Mesendoderm (in vitro differentiated cells): Measurements from ENCODE around the gene ZP1.

Experiments used
- DNase-seq: peaks from one replicate; pipeline ENCODE4 v3.0.0; 2013
- H2AK5ac ChIP-seq: 2 replicates; pipeline ENCODE4 v1.6.1; 2013; ENCODE audit warnings: low read length, inconsistent platforms
- H2BK120ac ChIP-seq: 2 replicates; pipeline ENCODE4 v1.6.1; 2013; ENCODE audit warnings: low read depth, mild to moderate bottlenecking, low read length, moderate library complexity, mixed read lengths
- H2BK15ac ChIP-seq: replicated peaks from 2 replicates; pipeline ENCODE4 v1.6.1; 2013; ENCODE audit warnings: low read depth, mild to moderate bottlenecking, moderate library complexity
- H2BK5ac ChIP-seq: 2 replicates; pipeline ENCODE4 v1.6.1; 2013; ENCODE audit warnings: low read length, inconsistent platforms
- H3K18ac ChIP-seq: 2 replicates; pipeline ENCODE4 v1.6.1; 2013; ENCODE audit warnings: mild to moderate bottlenecking, low read length, mixed read lengths
- H3K23ac ChIP-seq: one replicate; pipeline ENCODE4 v1.6.1; 2013; ENCODE audit warnings: low read length
- H3K27ac ChIP-seq: 2 replicates; pipeline ENCODE4 v1.5.1; 2013; ENCODE audit warnings: low read depth, mild to moderate bottlenecking, inconsistent platforms, low read length, moderate library complexity
- H3K27me3 ChIP-seq: 2 replicates; pipeline ENCODE4 v1.6.1; 2013; ENCODE audit warnings: low read length, control low read depth, mild to moderate bottlenecking, inconsistent platforms; ENCODE audit not compliant: insufficient read depth, poor library complexity
- H3K36me3 ChIP-seq: 2 replicates; pipeline ENCODE4 v1.6.1; 2013; ENCODE audit warnings: low read length, inconsistent platforms; ENCODE audit not compliant: control insufficient read depth, insufficient read depth
- H3K4ac ChIP-seq: one replicate; pipeline ENCODE4 v1.6.1; 2013; ENCODE audit warnings: low read depth, mild to moderate bottlenecking, low read length, moderate library complexity
- H3K4me1 ChIP-seq: 2 replicates; pipeline ENCODE4 v1.6.1; 2013; ENCODE audit warnings: low read depth, low read length, inconsistent platforms; ENCODE audit not compliant: control insufficient read depth
- H3K4me2 ChIP-seq: 2 replicates; pipeline ENCODE4 v1.6.1; 2013; ENCODE audit warnings: low read length
- H3K4me3 ChIP-seq: 2 replicates; pipeline ENCODE4 v1.5.1; 2013; ENCODE audit warnings: mild to moderate bottlenecking, low read length
- H3K56ac ChIP-seq: one replicate; pipeline ENCODE4 v1.6.1; 2013; ENCODE audit warnings: low read length
- H3K79me1 ChIP-seq: 2 replicates; pipeline ENCODE4 v1.6.1; 2013; ENCODE audit warnings: low read length, inconsistent platforms
- H3K79me2 ChIP-seq: 2 replicates; pipeline ENCODE4 v1.6.1; 2013; ENCODE audit warnings: mild to moderate bottlenecking, low read length; ENCODE audit not compliant: control insufficient read depth, insufficient read depth
- H3K9ac ChIP-seq: 2 replicates; pipeline ENCODE4 v1.6.1; 2013; ENCODE audit warnings: low read length, inconsistent platforms
- H4K5ac ChIP-seq: one replicate; pipeline ENCODE4 v1.6.1; 2013; ENCODE audit warnings: low read length
- H4K8ac ChIP-seq: one replicate; pipeline ENCODE4 v1.6.1; 2013; ENCODE audit warnings: low read depth, mild to moderate bottlenecking, control low read depth, low read length, moderate library complexity
- WGBS: extraction: QIAGEN DNeasy Blood & Tissue Kit; methylation state at CpG from one replicate; pipeline ENCODE4 v1.1.7; 2013; ENCODE audit warnings: low lambda C conversion rate, missing lambda C conversion rate; ENCODE audit not compliant: insufficient coverage; ENCODE audit errors: extremely low coverage; 5-methylcytosine and 5-hydroxymethylcytosine counted together

The ZP1 gene

DNA sequence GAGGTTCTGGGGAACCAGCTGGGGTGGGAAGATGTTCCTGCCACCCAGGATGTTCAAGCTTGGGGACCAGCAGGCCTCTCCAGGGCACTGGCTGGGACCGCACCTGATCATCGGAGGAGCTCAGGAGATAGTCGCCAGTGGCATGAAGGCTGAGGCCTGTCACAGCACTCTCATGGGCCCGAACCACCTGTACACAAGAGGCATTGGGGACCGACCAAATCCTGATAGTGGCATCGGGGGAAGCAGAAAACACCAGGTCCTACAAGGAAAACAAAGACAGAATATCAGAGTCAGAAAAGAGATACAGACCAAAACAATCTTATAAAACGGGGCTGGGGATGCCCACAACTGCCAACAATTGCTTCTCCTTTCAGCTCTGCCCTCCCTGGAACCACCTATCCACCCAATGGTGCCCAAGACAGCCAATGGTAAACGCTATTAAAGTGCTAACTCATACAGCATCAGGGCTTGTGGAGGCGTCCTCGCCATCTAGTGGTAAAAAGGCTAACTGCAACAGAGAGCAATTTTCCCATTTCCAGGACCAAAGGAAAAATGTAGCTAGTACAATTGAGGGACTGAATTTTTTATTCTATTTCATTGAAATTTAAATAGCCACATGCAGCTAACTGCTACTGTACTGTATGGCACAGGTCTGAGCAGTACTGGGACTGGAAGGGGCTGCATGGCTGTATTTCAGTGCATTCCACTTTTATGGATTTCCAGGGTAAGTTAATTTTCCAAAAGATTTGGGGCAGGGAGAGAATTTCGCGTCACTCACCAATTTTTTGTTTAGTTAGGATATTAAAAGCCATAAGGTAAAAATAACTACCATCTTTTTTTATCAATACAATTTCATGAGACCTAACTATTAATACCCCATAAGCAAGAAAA lies 31.9 kb downstream of the ZP1 start:
- Histone ChIP-seq H3K18ac (no peak overlapping the region), H3K36me3 (peaks cover 37% of the 10 kb centered on the region), H3K27ac (no peak overlapping the region), H3K4ac (no peak overlapping the region), H3K9ac (no peak overlapping the region), H3K4me1 (no peaks in the 10 kb centered on the region), H3K79me1 (peaks cover 17% of the 10 kb centered on the region), H2BK120ac (no peak overlapping the region), H3K27me3 (no peaks in the 10 kb centered on the region), H3K4me3 (no peak overlapping the region), H3K56ac (no peak overlapping the region), H4K5ac (no peak overlapping the region), H2BK5ac (no peak overlapping the region), H3K79me2 (peaks cover 20% of the 10 kb centered on the region), H3K23ac (no peak overlapping the region), H3K4me2 (no peak overlapping the region), H2AK5ac (no peak overlapping the region), H4K8ac (no peak overlapping the region), H2BK15ac (no peak overlapping the region)
- WGBS: no CpG with 5 or more reads among the region's 12 CpGs
- DNase-seq: peak; percentile 83

DNA sequence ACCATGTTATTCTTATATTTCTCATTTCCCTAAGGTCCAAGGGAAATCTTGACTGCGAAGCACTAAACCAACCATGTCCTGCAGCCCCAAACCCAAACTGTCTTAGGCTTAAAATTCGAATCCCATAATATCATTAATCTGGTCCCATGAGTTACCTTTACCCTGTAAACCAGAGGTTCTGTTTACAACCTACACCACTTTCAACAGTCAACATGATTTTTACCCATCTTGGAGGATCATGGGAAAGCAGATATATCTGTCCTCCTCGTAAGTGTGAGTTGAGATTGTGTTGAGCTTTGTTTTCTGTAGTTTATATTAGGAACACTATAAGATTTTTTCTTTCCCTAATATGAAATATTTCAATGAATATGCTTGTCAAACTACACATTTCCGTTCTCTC lies 32.6 kb downstream of the ZP1 start:
- Histone ChIP-seq H2AK5ac (no peak overlapping the region), H4K5ac (no peak overlapping the region), H3K79me2 (peaks cover 26% of the 10 kb centered on the region), H3K79me1 (peaks cover 17% of the 10 kb centered on the region), H3K4ac (no peak overlapping the region), H2BK120ac (no peak overlapping the region), H3K4me3 (no peak overlapping the region), H3K27ac (no peak overlapping the region), H3K56ac (no peak overlapping the region), H2BK15ac (no peak overlapping the region), H4K8ac (no peak overlapping the region), H3K27me3 (no peaks in the 10 kb centered on the region), H3K9ac (no peak overlapping the region), H3K23ac (no peak overlapping the region), H2BK5ac (no peak overlapping the region), H3K18ac (no peak overlapping the region), H3K36me3 (peaks cover 36% of the 10 kb centered on the region), H3K4me2 (no peak overlapping the region), H3K4me1 (no peaks in the 10 kb centered on the region)
- no CpG with 5 or more reads among the region's 4 CpGs for WGBS
- no peak for DNase-seq

DNA sequence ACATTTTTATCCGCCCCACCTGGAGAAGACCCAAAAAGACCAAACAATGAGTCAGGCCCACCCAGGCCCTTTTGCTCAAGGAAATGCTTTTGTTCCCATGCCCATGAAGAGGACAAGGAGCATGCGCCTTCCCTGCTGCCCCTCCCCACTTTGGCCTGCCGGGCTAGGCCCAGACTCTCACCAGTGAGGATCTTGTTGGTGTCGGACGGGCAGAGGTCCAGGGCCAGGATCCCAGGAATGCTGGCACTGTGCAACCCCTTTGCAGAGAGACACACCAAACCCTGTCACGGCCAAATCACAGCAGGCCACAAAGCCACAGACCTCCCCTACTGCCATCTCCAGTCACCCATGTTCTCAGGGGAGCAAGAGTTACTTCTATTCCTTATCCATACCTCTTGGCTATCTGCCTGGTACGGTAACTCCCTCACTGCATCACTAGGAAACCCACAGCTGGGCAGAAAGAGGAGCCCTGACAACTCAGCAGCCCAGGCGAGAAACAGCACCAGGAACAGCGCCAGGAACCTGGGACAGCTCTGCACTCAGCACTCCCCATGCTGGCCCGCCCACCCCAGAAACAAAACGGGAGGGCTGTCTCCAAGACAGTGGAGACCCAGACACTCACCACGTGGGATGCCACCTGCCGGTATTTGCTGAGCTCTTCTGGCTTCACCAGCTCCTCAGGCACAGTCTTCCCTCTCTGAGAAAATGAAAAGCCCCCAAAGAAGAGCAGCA lies 33.5 kb downstream of the ZP1 start:
- H3K36me3 ChIP-seq: peaks cover 33% of the 10 kb centered on the region
- no peak overlapping the region for H2BK5ac ChIP-seq
- no CpG with 5 or more reads among the region's 13 CpGs for WGBS
- no peak overlapping the region for H3K23ac ChIP-seq
- H3K4ac ChIP-seq: no peak overlapping the region
- H3K4me3 ChIP-seq: no peak overlapping the region
- peaks cover 17% of the 10 kb centered on the region for H3K79me1 ChIP-seq
- H2BK120ac ChIP-seq: no peak overlapping the region
- H3K79me2 ChIP-seq: peaks cover 35% of the 10 kb centered on the region
- no peak overlapping the region for H2AK5ac ChIP-seq
- no peaks in the 10 kb centered on the region for H3K27me3 ChIP-seq
- no peak overlapping the region for H3K18ac ChIP-seq
- no peak overlapping the region for H3K56ac ChIP-seq
- no peak overlapping the region for H2BK15ac ChIP-seq
- no peak overlapping the region for H3K4me2 ChIP-seq
- H3K27ac ChIP-seq: no peak overlapping the region
- DNase-seq: no peak
- no peak overlapping the region for H4K5ac ChIP-seq
- no peaks in the 10 kb centered on the region for H3K4me1 ChIP-seq
- no peak overlapping the region for H3K9ac ChIP-seq
- H4K8ac ChIP-seq: no peak overlapping the region

DNA sequence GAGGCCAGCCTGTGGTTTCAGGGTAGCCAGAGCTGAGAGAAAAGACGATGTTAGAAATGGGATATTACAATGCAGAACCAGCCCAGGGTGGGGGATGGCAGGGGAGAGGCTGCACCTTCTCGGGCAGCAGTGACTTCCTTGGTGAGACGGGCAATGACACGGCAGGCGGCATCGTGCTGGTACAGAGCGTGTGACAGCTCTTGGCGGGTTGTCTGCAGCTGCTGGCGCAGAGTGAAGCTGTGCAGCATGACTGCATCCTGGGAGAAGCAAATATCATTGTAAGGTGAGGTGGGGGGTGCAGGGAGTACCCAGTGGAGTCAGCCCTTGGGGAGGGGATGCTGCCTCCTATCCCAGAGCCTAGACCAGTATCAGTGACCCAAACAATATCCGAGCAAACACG lies 35.3 kb downstream of the ZP1 start:
- no peak overlapping the region for H4K5ac ChIP-seq
- H3K36me3 ChIP-seq: peaks cover 27% of the 10 kb centered on the region
- H3K9ac ChIP-seq: no peak overlapping the region
- no peak overlapping the region for H2BK120ac ChIP-seq
- no peak overlapping the region for H2BK5ac ChIP-seq
- no peaks in the 10 kb centered on the region for H3K27me3 ChIP-seq
- no peak overlapping the region for H3K4ac ChIP-seq
- no peak overlapping the region for H4K8ac ChIP-seq
- H3K4me3 ChIP-seq: no peak overlapping the region
- H3K18ac ChIP-seq: no peak overlapping the region
- DNase-seq: no peak
- no peak overlapping the region for H2BK15ac ChIP-seq
- no peak overlapping the region for H3K56ac ChIP-seq
- H3K4me2 ChIP-seq: no peak overlapping the region
- WGBS: no CpG with 5 or more reads among the region's 11 CpGs
- H2AK5ac ChIP-seq: no peak overlapping the region
- H3K79me2 ChIP-seq: peaks cover 38% of the 10 kb centered on the region
- H3K27ac ChIP-seq: no peak overlapping the region
- no peak overlapping the region for H3K23ac ChIP-seq
- no peaks in the 10 kb centered on the region for H3K4me1 ChIP-seq
- peaks cover 17% of the 10 kb centered on the region for H3K79me1 ChIP-seq

DNA sequence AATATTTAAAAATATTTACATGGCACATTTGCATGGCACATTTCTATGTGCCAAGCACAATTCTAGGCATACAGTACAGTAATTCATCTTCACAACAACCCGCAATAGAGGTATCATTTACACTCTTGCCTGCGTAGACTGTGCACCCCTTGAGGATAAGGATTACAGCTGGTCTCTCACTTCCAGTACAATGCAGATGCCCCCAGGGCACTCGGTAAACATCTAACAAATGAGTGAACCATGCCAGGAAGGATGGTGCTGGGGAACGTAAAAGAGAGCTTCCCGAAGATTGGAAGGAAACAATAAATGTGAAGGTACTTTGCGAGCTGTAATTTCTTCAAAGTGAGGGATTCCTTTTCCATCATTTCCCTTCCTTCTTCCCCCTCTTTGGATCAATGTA lies 37.7 kb downstream of the ZP1 start:
- Histone ChIP-seq H4K8ac (no peak overlapping the region), H3K18ac (no peak overlapping the region), H3K9ac (peak overlapping the region; percentile 83), H2BK5ac (no peak overlapping the region), H2BK15ac (no peak overlapping the region), H3K79me2 (peaks cover 38% of the 10 kb centered on the region), H3K4me1 (no peaks in the 10 kb centered on the region), H3K23ac (no peak overlapping the region), H3K27ac (no peak overlapping the region), H3K4ac (no peak overlapping the region), H3K36me3 (peaks cover 17% of the 10 kb centered on the region), H4K5ac (no peak overlapping the region), H3K79me1 (peaks cover 16% of the 10 kb centered on the region), H3K4me2 (peak overlapping the region; percentile 88), H3K27me3 (no peaks in the 10 kb centered on the region), H2BK120ac (no peak overlapping the region), H2AK5ac (no peak overlapping the region), H3K56ac (peak overlapping the region; percentile 98), H3K4me3 (no peak overlapping the region)
- WGBS: no CpG with 5 or more reads among the region's 6 CpGs
- DNase-seq: peak; percentile 22
